ENCODE results near the gene ANKUB1.
"Not testable (repeated sequence)": the region's sequence is repeated elsewhere in the genome, so short reads cannot be mapped to it uniquely, and the experiment has no call there.

Gene ANKUB1, protein sequence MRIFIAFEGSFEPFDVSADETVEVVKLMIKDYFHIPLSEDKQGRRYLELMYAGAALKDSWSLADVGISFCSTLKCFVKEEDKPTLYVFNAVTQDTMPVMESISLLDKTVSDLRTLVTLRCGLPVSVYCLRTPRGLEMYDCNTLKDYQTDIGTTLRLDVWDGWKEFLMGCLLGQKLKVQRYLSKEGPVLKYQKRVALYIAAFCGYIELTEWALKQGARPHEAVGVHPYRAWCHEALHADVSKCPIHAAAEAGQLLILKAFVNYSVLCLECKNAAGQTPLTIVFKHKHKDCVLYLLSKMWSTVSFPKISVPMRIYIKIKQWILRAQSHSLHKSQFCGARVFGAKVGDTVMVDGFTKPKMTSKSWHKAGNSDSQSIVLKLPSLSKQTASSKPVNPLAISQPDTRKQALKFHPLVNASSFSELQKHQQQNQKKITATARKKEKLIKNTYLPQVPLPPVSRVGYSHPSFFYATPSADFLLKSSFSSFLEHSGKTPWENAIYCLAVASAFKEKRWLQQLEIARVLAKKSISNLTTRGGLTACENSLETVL

DNA sequence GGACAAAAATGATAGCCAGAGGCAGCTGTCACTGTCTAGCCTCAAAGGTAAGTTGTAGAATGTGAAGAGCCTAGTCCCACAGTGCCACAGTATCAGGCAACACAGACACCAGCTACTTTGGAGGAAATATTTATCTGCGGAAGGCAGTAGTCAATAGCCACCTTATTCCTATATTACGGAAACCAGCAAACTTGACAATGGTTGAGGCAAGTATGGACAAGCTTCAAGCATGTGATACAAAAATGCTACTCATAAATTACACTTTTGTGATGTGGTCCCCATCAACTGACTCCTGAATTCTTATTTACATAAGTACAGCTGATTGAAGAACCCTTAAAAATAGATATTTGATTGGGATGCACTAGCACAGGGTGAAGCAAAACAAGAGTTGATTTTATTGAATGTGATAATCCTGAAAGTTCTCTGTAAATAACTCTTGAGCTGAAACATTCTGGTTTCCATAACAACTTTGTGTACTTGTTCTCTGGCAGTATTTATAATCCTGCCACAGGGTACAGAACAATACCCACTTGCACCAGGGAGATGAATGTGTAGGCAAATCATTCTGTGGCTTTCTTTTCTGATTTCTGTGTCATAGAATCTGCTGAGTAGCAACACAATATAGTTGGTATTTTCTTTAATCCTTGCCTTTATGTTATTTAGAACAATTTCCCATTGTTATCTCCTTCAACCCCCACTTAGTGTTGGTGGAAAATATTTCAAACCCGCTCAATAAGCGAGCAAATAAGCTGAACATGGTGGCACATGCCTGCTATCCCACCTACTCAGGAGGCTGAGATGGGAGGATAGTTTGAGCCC, at the start of gene ANKUB1:
Gene ANKUB1 (minus strand): TSS at position 103 of the 819 bp plus-strand sequence. CDS start 188 bp downstream, outside the sequence.
- no peak for DNase-seq

DNA sequence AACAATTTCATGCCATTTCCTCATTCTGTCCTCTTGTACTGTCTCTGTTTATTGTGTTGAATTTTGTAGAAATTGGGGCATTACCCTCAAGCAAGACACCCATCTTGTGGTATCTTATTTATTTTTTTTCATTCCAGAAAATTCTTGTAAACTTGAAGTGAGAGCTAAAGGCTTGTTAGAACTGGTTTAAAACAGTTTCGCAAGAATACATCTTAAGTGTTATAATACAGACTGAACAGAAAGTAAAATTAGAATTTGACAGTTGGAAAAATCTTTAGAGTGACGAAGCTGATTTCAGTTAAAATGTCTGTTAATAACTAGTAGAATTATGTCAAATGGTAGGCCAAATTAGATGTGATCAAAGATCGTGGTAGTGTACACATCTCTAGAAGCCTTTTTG, 47.5 kb upstream of the ANKUB1 start:
- DNase-seq, result no peak

DNA sequence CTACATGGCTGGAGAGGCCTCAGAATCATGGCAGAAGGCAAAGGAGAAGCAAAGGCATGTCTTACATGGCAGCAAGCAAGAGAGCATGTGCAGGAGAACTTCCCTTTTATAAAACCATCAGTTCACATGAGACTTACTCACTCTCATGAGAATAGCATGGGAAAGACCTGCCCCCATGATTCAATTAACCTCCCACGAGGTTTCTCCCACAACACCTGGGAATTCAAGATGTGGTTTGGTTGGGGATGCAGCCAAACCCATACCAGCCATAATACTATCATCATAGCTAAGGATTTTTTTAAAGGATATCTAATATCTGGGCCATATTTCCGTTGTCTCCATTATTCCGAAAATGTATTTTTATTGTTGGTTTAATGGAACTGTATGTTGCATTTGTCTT, 47.1 kb upstream of the ANKUB1 start:
- not testable (repeated sequence) for DNase-seq

DNA sequence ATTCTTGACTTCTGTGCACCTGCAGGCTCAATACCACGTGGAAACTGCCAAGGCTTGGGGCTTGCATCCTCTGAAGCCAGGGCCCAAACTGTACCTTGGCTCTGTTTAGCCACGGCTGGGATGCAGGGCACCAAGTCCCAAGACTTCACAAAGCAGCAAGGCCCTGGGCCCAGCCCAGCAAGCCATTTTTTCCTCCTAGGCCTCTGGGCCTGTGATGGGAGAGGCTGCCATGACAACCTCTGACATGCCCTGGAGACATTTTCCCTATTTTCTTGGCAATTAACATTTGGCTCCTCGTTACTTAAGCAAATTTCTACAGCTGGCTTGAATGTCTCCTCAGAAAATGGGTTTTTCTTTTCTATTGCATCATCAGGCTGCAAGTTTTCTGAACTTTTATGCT, 46.1 kb upstream of the ANKUB1 start:
- DNase-seq, result not testable (repeated sequence)

DNA sequence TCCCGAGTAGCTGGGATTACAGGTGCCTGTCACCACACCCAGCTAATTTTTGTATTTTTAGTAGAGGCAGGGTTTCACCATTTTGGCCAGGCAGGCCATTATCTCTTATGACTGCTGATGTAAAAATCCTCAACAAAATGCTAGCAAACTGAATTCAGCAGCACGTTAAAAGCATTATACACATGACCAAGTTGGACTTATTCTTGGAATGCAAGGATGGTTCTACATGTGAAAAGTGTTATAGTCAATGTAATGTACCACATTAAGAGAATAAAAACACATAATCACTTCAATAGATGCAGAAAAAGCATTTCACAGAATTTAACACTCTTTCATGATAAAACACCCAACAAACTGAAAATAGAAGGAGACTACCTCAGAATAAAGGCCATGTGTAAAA, 40.9 kb upstream of the ANKUB1 start:
- no peak for DNase-seq

DNA sequence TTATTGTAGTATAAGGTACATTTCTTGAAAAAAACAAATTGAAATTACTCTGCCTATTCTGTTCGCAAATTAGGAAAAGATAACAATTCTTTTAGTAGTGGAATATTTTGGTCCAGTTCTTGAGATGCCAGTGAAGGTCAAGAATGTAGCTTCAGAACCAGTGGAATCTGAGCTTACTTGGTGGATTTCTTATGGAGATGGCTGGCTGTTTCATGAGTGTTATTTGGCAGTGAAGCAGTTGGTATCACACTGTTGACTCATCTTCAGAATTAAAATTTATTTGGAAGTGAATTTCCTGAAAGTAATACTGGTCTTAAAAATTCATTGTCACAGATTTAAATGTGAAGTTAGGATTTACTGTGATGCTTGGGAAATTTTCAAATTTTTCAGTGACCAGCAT, 39.7 kb upstream of the ANKUB1 start:
- no peak for DNase-seq

DNA sequence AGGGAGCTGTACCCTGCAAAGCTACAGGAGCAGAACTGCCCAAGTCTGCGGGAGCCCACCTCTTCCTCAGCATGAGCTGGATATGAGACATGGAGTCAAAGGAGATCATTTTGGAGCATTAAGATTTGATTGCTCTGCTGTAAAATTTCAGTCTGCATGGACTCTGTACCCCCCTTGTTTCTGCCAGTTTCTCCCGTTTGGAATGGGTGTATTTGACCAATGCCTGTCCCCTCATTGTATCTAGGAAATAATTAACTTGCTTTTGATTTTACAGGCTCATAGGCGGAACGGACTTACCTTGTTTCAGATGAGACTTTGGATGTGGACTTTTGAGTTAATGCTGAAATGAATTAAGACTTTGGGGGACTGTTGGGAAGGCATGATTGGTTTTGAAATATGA, 39.0 kb upstream of the ANKUB1 start:
- no peak for DNase-seq

DNA sequence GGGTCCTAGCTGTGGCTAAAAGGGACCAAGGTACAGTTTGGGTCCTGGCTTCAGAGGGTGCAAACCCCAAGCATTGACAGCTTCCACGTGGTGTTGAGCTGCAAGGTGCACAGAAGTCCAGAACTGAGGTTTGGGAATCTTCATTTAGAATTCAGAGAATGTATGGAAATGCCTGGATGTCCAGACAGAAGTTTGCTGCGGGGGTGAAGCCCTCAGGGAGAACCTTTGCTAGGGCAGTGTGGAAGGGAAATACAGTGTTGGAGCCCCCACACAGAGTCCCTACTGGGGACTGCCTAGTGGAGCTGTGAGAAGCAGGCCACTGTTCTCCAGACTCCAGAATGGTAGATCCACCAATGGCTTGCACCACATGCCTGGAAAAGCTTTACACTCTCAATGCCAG, 38.5 kb upstream of the ANKUB1 start:
- DNase-seq, result no peak

DNA sequence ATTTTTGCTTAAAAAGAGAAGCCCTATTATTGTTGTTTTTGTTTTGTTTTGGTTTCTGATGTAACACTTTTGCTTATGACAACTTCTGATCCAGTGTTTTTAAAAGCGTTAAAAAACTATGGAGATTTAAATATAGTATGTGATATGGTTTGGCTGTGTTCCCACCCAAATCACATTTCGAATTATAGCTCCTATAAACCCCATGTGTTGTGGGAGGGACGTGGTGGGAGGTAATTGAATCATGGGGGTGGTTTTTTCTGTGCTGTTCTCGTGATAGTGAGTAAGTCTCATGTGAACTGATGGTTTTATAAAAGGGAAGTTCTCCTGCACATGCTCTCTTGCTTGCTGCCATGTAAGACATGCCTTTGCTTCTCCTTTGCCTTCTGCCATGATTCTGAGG, 37.3 kb upstream of the ANKUB1 start:
- not testable (repeated sequence) for DNase-seq

DNA sequence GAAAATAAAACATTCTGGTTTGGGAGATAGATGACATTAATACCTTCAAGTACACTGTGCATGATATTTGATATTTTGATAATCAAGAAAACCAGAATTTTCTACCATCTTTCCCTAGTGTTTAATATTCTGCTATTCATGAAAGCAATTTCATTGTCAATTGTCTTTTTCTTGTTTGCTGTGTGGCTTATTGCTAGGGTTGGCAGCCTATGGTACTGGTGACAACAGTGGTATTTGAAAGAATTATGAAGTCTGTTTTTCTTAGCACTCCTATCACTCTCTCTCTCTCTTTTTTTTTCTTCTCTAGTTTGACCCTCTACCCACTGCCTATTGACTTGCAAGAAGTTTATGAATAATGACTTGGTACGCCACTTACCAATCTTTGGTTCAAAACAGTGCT, 36.0 kb upstream of the ANKUB1 start:
- DNase-seq, result no peak

DNA sequence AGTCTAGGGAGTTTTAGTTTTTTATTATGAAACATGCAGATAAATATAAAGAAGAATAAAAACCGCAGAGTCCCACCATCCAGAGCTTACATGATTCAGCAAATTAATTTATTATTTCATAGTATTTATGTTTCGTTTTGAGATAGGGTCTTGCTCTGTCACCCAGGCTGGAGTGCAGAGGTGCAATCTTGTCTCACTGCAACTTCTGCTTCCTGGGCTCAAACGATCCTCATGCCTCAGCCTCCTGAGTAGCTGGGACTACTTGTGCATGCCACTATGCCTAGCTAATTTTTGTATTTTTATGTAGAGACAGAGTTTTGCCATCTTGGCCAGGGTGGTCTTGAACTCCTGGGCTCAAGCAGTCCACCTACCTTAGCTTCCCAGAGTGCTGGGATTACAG, 34.3 kb upstream of the ANKUB1 start:
- DNase-seq, result no peak

DNA sequence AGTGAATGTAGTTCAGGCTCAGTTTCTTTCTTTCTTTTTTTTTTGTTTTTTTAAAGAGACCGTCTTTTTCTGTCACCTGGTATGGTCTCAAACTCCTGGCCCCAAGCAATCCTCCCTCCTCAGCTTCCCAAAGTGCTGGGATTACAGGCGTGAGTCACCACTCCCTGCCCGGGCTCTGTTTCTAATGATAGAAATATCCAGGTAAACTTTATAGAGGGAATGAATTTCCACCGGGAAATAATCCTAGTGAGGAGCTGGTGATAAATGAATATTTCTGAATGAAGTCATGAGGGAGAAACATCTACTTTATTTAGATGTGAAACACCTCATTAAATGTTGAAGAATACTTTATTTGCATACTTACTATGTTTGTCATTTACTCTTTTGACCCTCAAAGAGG, 27.8 kb upstream of the ANKUB1 start:
- no peak for DNase-seq

DNA sequence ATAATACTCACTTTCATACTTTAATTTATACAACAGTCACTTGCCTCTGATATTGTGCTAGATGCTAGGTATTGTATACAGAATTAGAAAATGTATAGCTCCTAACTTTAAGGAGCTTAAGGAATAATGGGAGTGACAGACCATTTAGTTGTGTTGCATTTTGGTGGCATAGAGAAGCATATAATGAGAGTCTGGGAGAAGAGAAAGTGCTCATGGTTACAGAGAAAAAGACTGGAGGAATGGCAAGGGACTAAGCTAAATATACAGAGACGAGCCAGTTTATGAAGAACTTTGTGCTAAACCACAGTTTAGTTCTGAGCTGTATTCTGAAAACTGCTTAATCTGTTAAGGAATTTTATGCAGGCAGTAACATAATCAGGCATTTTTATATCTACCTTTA, 27.1 kb upstream of the ANKUB1 start:
- no peak for DNase-seq

DNA sequence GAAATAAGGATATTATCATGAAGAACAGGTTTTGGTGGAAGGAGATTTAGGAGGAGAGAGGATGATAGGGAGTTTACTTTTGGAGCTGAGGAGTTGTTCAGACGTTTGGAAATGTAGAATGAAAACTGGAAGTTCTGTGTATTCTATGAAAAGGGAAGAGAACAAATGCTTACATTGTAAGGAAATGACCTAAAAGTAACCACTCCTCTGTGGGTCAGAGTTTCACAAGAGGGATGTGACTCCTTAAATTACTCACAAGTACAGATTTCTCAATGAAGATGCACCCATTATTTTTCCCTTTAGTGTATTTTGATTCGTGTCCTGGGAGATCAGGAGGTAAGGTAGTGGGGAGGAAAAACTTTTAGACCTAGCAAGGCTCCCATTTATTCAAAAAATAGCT, 24.6 kb upstream of the ANKUB1 start:
- no peak for DNase-seq

DNA sequence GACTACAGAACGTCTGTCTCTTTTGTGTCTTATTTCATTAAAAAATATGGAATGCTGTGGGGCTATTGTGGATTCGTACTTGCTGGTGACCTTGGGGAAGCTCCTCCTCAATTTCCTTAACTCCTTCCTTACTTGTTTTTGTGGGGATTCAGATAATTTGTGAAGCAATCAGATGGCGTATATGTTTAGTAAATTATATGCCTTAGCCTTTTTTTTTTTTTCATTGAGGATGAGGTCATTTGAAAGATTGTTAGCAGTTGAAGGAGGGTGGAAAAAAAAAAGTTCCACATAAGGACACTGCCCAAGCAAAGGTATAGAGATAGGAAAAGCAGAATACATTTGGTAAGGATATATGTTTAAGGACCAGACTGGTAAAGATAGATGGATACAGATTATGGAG, 24.0 kb upstream of the ANKUB1 start:
- DNase-seq, result no peak

DNA sequence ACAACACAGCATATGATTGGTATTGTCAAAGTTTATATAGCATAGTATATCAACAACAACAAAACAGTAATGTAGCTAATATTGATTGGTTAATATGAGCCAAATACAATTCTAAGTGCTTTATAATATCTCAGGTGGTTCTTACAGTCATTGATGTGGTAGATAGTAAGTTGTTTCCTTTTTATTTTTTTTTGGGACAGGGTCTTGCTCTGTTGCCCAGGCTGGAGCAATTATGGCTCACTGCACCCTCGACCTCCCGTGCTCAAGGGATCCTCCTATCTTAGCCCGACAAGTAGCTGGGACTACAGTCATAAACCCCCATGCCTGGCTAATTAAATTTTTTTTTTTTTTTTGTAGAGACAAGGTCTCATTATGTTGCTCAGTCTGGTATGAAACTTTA, 23.4 kb upstream of the ANKUB1 start:
- no peak for DNase-seq

DNA sequence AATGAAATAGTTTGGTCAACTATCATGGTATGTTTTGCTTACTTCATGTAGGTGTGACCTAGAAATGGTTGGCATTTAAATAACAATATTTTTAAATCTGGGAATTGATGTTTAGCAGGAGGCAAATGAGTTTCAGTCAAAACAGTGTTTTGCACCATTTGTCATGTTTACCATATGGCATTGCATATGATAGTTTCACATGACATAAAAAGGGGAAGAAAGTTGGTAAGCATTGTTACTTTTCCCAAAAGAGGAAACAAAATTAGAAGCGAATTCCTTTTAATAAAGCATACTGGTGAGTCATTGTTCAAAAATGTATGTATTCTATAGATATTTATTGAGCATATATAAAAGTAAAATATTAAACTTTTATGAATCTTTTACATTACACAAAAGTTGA, 23.0 kb upstream of the ANKUB1 start:
- no peak for DNase-seq

DNA sequence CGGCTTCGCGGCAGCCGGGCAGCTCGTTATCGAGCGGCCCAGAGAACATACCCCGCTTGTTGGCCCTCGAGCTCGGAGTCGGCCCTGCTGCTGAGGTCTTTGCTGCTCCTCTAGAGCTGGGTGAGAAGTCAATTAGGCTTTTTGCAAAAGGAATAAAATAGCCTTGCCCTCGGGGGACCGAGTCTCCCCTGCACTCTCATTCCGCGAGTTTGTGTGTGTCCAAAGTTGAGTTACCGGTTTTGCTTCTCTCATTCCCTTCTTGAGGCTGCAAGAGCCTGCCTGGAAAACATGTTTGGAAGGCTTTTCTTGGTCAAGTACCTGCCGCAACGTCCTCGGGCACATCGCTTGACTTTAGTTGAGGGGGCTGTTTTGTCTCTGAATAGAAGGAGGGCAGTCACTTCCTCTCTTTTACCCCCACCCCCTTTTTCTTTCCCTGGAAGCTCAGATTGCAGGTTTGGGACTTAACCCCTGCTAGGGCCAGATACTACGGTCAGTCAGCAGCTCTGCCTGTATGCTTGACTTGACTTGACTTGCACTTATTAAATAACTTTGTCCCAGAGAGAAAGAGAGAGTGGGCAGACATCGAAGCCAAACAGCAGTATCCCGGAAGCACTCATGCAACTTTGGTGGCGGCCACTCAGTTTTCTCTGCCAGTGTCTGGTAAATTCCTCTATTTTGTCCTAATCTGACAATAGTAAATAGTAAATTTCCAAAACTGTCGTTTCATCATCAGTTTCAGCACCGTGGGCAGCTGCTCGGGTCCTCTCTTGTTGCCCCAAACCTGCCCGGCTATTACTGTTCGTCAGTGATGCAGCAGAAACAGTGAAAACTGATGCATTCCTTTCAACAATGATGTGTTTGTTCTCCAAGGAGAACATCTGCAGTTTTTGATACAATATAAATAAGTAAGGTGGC, 21.3 kb upstream of the ANKUB1 start:
- DNase-seq, result peak; percentile 45

DNA sequence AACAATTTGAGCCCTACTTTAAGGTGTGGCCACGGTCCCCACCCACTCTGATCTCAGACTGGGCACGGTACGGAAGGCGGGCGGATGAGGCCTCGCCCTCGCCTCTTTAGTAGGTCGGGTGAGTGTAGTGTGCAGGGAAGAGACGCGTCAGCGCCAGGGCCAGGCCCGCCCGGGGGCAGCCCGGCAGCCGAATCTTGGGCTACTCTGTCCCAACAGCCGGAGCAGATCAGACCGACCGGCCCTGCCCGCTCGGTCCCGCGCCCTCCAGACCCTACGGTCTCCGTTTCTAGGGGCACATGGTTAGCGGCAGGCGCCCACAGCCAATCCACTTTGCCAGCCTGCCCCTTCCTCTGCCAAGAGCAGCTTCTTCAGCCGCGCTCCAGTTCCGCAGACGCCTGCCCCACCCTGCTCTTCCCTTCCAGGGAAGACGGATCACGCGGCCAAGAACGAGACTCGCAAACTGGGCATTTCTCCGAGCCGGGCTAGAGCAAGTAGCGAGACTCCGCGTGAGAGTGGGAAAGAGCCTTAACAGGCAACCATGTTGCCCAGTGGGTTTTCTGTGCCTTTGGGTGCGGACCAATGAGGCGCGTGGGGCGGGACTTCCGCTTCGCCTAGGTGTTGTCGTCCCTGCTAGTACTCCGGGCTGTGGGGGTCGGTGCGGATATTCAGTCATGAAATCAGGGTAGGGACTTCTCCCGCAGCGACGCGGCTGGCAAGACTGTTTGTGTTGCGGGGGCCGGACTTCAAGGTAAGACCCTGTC, 20.4 kb upstream of the ANKUB1 start, which contains the start of gene RNF13:
Gene RNF13 (plus strand): TSS at position 610 of the 761 bp plus-strand sequence. CDS start 32,812 bp downstream, outside the sequence.
- DNase-seq, result peak; percentile 97

DNA sequence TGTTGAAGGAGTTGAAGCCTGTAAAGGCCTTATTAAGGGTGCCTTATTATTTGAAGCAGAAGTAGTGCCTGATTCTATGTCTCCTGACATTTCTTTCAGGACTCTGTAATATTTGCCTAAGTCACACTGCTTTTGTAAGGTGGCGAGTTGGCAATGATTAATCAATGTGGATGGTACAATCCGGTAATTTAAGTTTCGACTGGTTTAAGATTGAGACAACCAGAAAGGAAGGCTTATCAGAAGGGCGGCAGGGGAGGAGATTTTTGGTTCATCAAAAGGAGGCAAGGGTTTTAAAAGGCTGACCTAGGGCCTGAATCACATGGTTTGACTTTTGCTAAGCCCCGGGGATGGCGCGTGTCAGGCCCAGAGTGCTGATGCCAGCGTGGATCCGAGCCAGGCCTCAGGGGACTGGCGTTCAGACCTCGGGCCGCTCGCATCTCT, 19.8 kb upstream of the ANKUB1 start:
- no peak for DNase-seq

DNA sequence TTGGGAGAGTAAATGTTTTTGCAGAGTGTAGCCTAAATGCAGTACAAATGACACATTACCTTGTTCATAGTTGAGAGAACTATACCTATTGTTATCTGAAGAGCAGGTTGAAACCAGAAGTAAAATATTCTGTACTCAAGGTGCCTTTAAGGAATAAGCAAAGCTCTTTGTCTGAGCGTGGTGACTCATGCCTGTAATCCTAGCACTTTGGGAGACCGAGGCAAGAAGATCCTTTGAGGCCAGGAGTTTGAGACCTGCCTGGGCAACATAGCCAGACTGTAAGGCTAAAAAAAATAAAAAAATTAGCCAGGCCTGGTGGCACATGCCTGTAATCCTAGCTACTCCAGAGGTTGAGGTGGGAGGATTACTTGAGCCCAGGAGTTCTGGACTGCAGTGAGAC, 18.5 kb upstream of the ANKUB1 start:
- no peak for DNase-seq

DNA sequence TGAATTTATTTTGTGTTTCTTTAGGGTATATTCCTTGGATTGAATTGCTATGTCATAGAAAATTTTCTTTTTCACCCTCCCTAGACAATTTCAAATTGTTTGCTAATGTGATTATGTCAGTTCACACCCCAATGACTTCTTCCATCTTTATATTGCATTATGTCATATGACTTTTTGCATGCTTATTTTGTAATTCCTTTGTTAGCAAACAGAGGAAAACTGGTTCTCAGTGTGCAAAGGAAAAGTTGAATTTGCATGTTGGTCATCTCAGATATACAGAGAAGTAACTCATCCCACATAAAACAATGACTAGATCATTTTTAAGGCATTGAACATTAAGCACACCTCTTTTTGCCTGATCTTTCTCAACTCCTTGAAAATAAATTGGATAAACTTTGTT, 17.3 kb upstream of the ANKUB1 start:
- DNase-seq, result no peak
